ENCODE results near the gene AHCYL1. TPM values are rescaled to one million over a fixed set of nuclear protein-coding genes. Genes with fewer than 3 reads are reported as not detected.

The AHCYL1 gene
- total RNA-seq, 1 donor from 2014 or later = 65.5 TPM

DNA sequence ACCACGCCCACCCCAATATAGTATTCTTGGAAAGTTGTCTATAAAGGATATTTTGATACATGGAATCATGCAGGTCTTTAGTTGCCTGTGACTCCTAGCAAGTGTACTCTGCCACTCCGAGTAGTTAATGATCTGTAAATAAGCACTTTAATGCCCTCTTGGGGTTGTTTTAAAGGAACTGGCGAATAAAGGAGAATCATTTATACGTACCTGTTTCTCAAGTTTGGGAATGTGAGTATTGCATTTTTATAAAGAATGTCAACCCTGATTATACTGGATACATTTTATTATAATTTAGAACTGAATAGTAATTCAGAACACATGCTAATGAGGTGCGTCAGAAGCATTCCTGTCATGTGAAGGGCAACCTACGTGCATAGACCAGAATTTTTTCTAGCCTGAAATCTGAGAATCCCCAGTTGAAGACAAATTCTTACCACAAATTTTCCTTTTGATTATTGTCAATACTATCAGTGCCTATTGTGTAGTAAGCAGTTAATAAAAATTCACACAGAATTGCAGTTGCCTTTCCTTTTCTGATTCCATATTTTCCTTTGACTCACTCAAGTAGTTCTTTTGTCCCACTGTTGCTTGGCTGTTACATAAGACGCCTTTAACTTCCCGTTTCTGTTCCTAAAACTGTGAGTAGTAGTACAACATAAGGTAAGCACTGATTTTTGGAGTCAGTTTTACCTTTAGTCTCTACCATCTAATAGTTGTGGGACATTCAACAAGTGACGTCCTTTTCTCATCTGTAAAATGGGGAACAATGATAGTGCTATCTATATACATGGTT, 5.1 kb downstream of the AHCYL1 start:
- Histone ChIP-seq H3K4me2 (no peak overlapping the region), H4K20me1 (ENCODE audit: low read depth) (peaks cover 86% of the 10 kb centered on the region), H3K9me3 (ENCODE audit: low read depth) (no peaks in the 10 kb centered on the region), H3K27ac (no peak overlapping the region), H2AFZ (replicated peaks) (no peak overlapping the region), H3F3A (ENCODE audit: low read depth) (peaks cover 12% of the 10 kb centered on the region), H3K36me3 (no peaks in the 10 kb centered on the region), H3K79me2 (ENCODE audit: low read depth) (peaks cover 100% of the 10 kb centered on the region), H3K4me3 (no peak overlapping the region), H3K27me3 (no peaks in the 10 kb centered on the region), H3K9ac (no peak overlapping the region), H3K4me1 (peaks cover 25% of the 10 kb centered on the region)
- no peak overlapping the region for H3K4me3 Mint-ChIP-seq
- H3K9me3 Mint-ChIP-seq = peaks cover 9% of the 10 kb centered on the region
- no peaks in the 10 kb centered on the region for H3K27me3 Mint-ChIP-seq (ENCODE audit: insufficient read depth, low read depth)
- TF ChIP-seq EZH2 (IDR thresholded peaks at IDR 0.05) = no peak
- no peak for TF ChIP-seq EZH2phosphoT487 (IDR thresholded peaks at IDR 0.05)
- peaks cover 27% of the 10 kb centered on the region for H3K4me1 Mint-ChIP-seq
- no peak overlapping the region for H3K27ac Mint-ChIP-seq
- H3K36me3 Mint-ChIP-seq = peaks cover 33% of the 10 kb centered on the region
- DNase-seq (ENCODE audit: low spot score) = no peak

- peaks cover 12% of the 10 kb centered on the region for H3F3A ChIP-seq (ENCODE audit: low read depth)
- H3K4me2 ChIP-seq = no peak overlapping the region
- TF ChIP-seq CTCF (IDR thresholded peaks at IDR 0.05) (no peak), EZH2phosphoT487 (IDR thresholded peaks at IDR 0.05) (no peak), EZH2 (IDR thresholded peaks at IDR 0.05) (no peak)
- no peak overlapping the region for H3K27ac Mint-ChIP-seq
- H3K79me2 ChIP-seq (ENCODE audit: low read depth) = peaks cover 100% of the 10 kb centered on the region
- no peak for DNase-seq (ENCODE audit: low spot score)
- H3K4me3 Mint-ChIP-seq = no peak overlapping the region
- peaks cover 34% of the 10 kb centered on the region for H3K36me3 Mint-ChIP-seq
- peaks cover 25% of the 10 kb centered on the region for H3K4me1 ChIP-seq
- H3K9me3 Mint-ChIP-seq = peaks cover 9% of the 10 kb centered on the region
- no peak overlapping the region for H3K9ac ChIP-seq
- H3K4me3 ChIP-seq = no peak overlapping the region
- H3K27me3 Mint-ChIP-seq (ENCODE audit: insufficient read depth, low read depth) = no peaks in the 10 kb centered on the region
- H2AFZ ChIP-seq (replicated peaks) = no peak overlapping the region
- peaks cover 89% of the 10 kb centered on the region for H4K20me1 ChIP-seq (ENCODE audit: low read depth)
- no peaks in the 10 kb centered on the region for H3K27me3 ChIP-seq
- H3K36me3 ChIP-seq = no peaks in the 10 kb centered on the region
- no peaks in the 10 kb centered on the region for H3K9me3 ChIP-seq (ENCODE audit: low read depth)
- peaks cover 30% of the 10 kb centered on the region for H3K4me1 Mint-ChIP-seq
- H3K27ac ChIP-seq = no peak overlapping the region
Measured at GRCh38 chr1:109990302-109990653, 5.7 kb downstream of the AHCYL1 start.

GRCh38 chr1:109991400-109991925, 6.9 kb downstream of the AHCYL1 start:
- Histone ChIP-seq H3K9me3 (ENCODE audit: low read depth) (no peaks in the 10 kb centered on the region), H4K20me1 (ENCODE audit: low read depth) (peaks cover 90% of the 10 kb centered on the region), H3F3A (ENCODE audit: low read depth) (peaks cover 2% of the 10 kb centered on the region), H3K4me3 (no peak overlapping the region), H3K27me3 (no peaks in the 10 kb centered on the region), H3K79me2 (ENCODE audit: low read depth) (peaks cover 100% of the 10 kb centered on the region), H3K9ac (no peak overlapping the region), H2AFZ (replicated peaks) (no peak overlapping the region), H3K36me3 (no peaks in the 10 kb centered on the region), H3K4me1 (peaks cover 18% of the 10 kb centered on the region), H3K4me2 (no peak overlapping the region), H3K27ac (no peak overlapping the region)
- Mint-ChIP-seq H3K27ac (no peak overlapping the region), H3K27me3 (ENCODE audit: insufficient read depth, low read depth) (no peaks in the 10 kb centered on the region), H3K4me3 (no peak overlapping the region), H3K9me3 (peaks cover 9% of the 10 kb centered on the region), H3K4me1 (peaks cover 19% of the 10 kb centered on the region), H3K36me3 (peaks cover 41% of the 10 kb centered on the region)
- no peak for DNase-seq (ENCODE audit: low spot score)
- TF ChIP-seq EZH2 (IDR thresholded peaks at IDR 0.05) (no peak), CTCF (IDR thresholded peaks at IDR 0.05) (no peak), EZH2phosphoT487 (IDR thresholded peaks at IDR 0.05) (no peak)

- Histone ChIP-seq H3K27me3 (no peaks in the 10 kb centered on the region), H3K79me2 (ENCODE audit: low read depth) (peaks cover 100% of the 10 kb centered on the region), H3K36me3 (no peaks in the 10 kb centered on the region), H3K4me1 (peaks cover 11% of the 10 kb centered on the region), H3F3A (ENCODE audit: low read depth) (no peaks in the 10 kb centered on the region), H3K9ac (no peak overlapping the region), H3K4me3 (no peak overlapping the region), H3K4me2 (no peak overlapping the region), H3K9me3 (ENCODE audit: low read depth) (no peaks in the 10 kb centered on the region), H3K27ac (no peak overlapping the region), H2AFZ (replicated peaks) (no peak overlapping the region), H4K20me1 (ENCODE audit: low read depth) (peaks cover 79% of the 10 kb centered on the region)
- H3K27ac Mint-ChIP-seq = no peak overlapping the region
- H3K9me3 Mint-ChIP-seq = peaks cover 2% of the 10 kb centered on the region
- DNase-seq (ENCODE audit: low spot score) = no peak
- H3K27me3 Mint-ChIP-seq (ENCODE audit: insufficient read depth, low read depth) = no peaks in the 10 kb centered on the region
- peaks cover 20% of the 10 kb centered on the region for H3K4me1 Mint-ChIP-seq
- H3K4me3 Mint-ChIP-seq = no peak overlapping the region
- H3K36me3 Mint-ChIP-seq = peaks cover 28% of the 10 kb centered on the region
- TF ChIP-seq EZH2phosphoT487 (IDR thresholded peaks at IDR 0.05) (no peak), CTCF (IDR thresholded peaks at IDR 0.05) (no peak), EZH2 (IDR thresholded peaks at IDR 0.05) (no peak)
Measured at GRCh38 chr1:109993885-109994284, 9.3 kb downstream of the AHCYL1 start.

Data from neural progenitor cell (in vitro differentiated cells).